Trophoblast cell (in vitro differentiated cells and primary cell): ENCODE measurements around the gene RBM19.

Source experiments
- DNase-seq, 2 donors: peaks; one replicate each; pipeline ENCODE4 v3.0.0-alpha.2; 2016
- H2AFZ ChIP-seq: 2 replicates; pipeline ENCODE4 v1.6.1; 2013; ENCODE audit warnings: low read length, moderate library complexity, mild to moderate bottlenecking; ENCODE audit not compliant: insufficient read depth, poor library complexity
- H2AK5ac ChIP-seq: 2 replicates; pipeline ENCODE4 v1.6.1; 2013; ENCODE audit warnings: mild to moderate bottlenecking, low read length
- H2BK120ac ChIP-seq: 2 replicates; pipeline ENCODE4 v1.6.1; 2013; ENCODE audit warnings: low read length, mild to moderate bottlenecking, moderate library complexity; ENCODE audit not compliant: insufficient read depth, poor library complexity
- H2BK12ac ChIP-seq: 2 replicates; pipeline ENCODE4 v1.6.1; 2013; ENCODE audit warnings: mild to moderate bottlenecking, low read length, moderate library complexity
- H2BK5ac ChIP-seq: 2 replicates; pipeline ENCODE4 v1.6.1; 2013; ENCODE audit warnings: low read length, low read depth, moderate library complexity, mild to moderate bottlenecking; ENCODE audit not compliant: poor library complexity
- H3K14ac ChIP-seq: 2 replicates; pipeline ENCODE4 v1.6.1; 2013; ENCODE audit warnings: mild to moderate bottlenecking, low read length
- H3K18ac ChIP-seq: 2 replicates; pipeline ENCODE4 v1.6.1; 2013; ENCODE audit warnings: mild to moderate bottlenecking, low read length
- H3K23ac ChIP-seq: 2 replicates; pipeline ENCODE4 v1.6.1; 2013; ENCODE audit warnings: low read length
- H3K27ac ChIP-seq: 2 replicates; pipeline ENCODE4 v1.5.1; 2013; ENCODE audit warnings: low read depth, mild to moderate bottlenecking, inconsistent platforms, low read length, moderate library complexity
- H3K27me3 ChIP-seq: 2 replicates; pipeline ENCODE4 v1.6.1; 2013; ENCODE audit warnings: inconsistent platforms, mild to moderate bottlenecking, low read length, moderate library complexity; ENCODE audit not compliant: insufficient read depth
- H3K36me3 ChIP-seq, 2 experiments: 1 replicate in 1 of 2; 2 replicates in 1 of 2; pipeline ENCODE4 v1.6.1; 2013; ENCODE audit warnings: low read length in 2 of 2, mild to moderate bottlenecking in 2 of 2, moderate library complexity in 1 of 2; ENCODE audit not compliant: insufficient read depth in 2 of 2, control insufficient read depth in 1 of 2
- H3K4ac ChIP-seq: 2 replicates; pipeline ENCODE4 v1.6.1; 2013; ENCODE audit warnings: low read depth, mild to moderate bottlenecking, low read length, moderate library complexity
- H3K4me1 ChIP-seq, 2 experiments: 1 replicate in 1 of 2; 2 replicates in 1 of 2; pipeline ENCODE4 v1.6.1; 2013; ENCODE audit warnings: low read length in 2 of 2, mild to moderate bottlenecking in 2 of 2, moderate library complexity in 1 of 2; ENCODE audit not compliant: insufficient read depth in 2 of 2, control insufficient read depth in 1 of 2
- H3K4me2 ChIP-seq: 2 replicates; pipeline ENCODE4 v1.6.1; 2013; ENCODE audit warnings: inconsistent platforms, mild to moderate bottlenecking, low read length, moderate library complexity
- H3K4me3 ChIP-seq: 2 replicates; pipeline ENCODE4 v1.5.1; 2013; ENCODE audit warnings: mild to moderate bottlenecking, low read depth, low read length, inconsistent platforms
- H3K79me1 ChIP-seq: one replicate; pipeline ENCODE4 v1.6.1; 2013; ENCODE audit warnings: low read length
- H3K79me2 ChIP-seq: 2 replicates; pipeline ENCODE4 v1.6.1; 2013; ENCODE audit warnings: low read length, mild to moderate bottlenecking; ENCODE audit not compliant: control insufficient read depth, insufficient read depth, poor library complexity
- H3K9ac ChIP-seq: 2 replicates; pipeline ENCODE4 v1.6.1; 2013; ENCODE audit warnings: mild to moderate bottlenecking, low read length
- H3K9me3 ChIP-seq: 2 replicates; pipeline ENCODE4 v1.6.1; 2013; ENCODE audit warnings: low read depth, mild to moderate bottlenecking, control low read depth, inconsistent platforms, low read length; ENCODE audit not compliant: insufficient read depth
- H4K12ac ChIP-seq: 2 replicates; pipeline ENCODE4 v1.6.1; 2013; ENCODE audit warnings: low read depth, mild to moderate bottlenecking, low read length, moderate library complexity
- H4K8ac ChIP-seq: 2 replicates; pipeline ENCODE4 v1.6.1; 2013; ENCODE audit warnings: low read depth, mild to moderate bottlenecking, low read length, moderate library complexity
- H4K91ac ChIP-seq: one replicate; pipeline ENCODE4 v1.6.1; 2013; ENCODE audit warnings: low read depth, mild to moderate bottlenecking, low read length, moderate library complexity
- WGBS: extraction: QIAGEN DNeasy Blood & Tissue Kit; methylation state at CpG from one replicate; pipeline ENCODE4 v1.1.7; 2013; ENCODE audit warnings: missing lambda C conversion rate; ENCODE audit not compliant: insufficient read length, insufficient coverage; ENCODE audit errors: extremely low coverage; 5-methylcytosine and 5-hydroxymethylcytosine counted together

Gene RBM19

GRCh38 chr12:113845900-113846674 lies 120.0 kb downstream of the RBM19 start:
- Histone ChIP-seq H3K23ac (no peak overlapping the region), H3K4ac (no peak overlapping the region), H3K27ac (no peak overlapping the region), H3K4me3 (no peak overlapping the region), H3K79me2 (no peaks in the 10 kb centered on the region), H3K79me1 (no peaks in the 10 kb centered on the region), H3K14ac (no peak overlapping the region), H4K12ac (no peak overlapping the region), H3K9me3 (no peaks in the 10 kb centered on the region), H3K4me1 (no peaks in the 10 kb centered on the region), H2AFZ (no peak overlapping the region), H2BK5ac (no peak overlapping the region), H4K91ac (no peak overlapping the region), H3K4me2 (no peak overlapping the region), H3K36me3 (peaks cover 0 to 8% of the 10 kb centered on the region in 2 experiments), H4K8ac (no peak overlapping the region), H3K18ac (no peak overlapping the region), H2BK120ac (no peak overlapping the region), H3K9ac (no peak overlapping the region), H2AK5ac (no peak overlapping the region), H2BK12ac (no peak overlapping the region), H3K27me3 (no peaks in the 10 kb centered on the region)
- WGBS: no CpG with 5 or more reads among the region's 10 CpGs
- DNase-seq: no peak

- no peak for DNase-seq
- H3K27me3 ChIP-seq: no peaks in the 10 kb centered on the region
- no peaks in the 10 kb centered on the region for H3K79me2 ChIP-seq
- H3K9ac ChIP-seq: no peak overlapping the region
- no peaks in the 10 kb centered on the region for H3K4me1 ChIP-seq
- H3K4me2 ChIP-seq: no peak overlapping the region
- no peak overlapping the region for H2BK120ac ChIP-seq
- H2AK5ac ChIP-seq: no peak overlapping the region
- no peak overlapping the region for H4K91ac ChIP-seq
- H3K36me3 ChIP-seq: peaks cover 0 to 8% of the 10 kb centered on the region in 2 experiments
- no peak overlapping the region for H3K18ac ChIP-seq
- H3K4me3 ChIP-seq: no peak overlapping the region
- H3K9me3 ChIP-seq: no peaks in the 10 kb centered on the region
- no peak overlapping the region for H2BK12ac ChIP-seq
- no peak overlapping the region for H3K4ac ChIP-seq
- no peaks in the 10 kb centered on the region for H3K79me1 ChIP-seq
- WGBS: no CpG with 5 or more reads among the region's 31 CpGs
- H2BK5ac ChIP-seq: no peak overlapping the region
- H4K8ac ChIP-seq: no peak overlapping the region
- H3K14ac ChIP-seq: no peak overlapping the region
- H3K23ac ChIP-seq: no peak overlapping the region
- H3K27ac ChIP-seq: no peak overlapping the region
- no peak overlapping the region for H2AFZ ChIP-seq
- H4K12ac ChIP-seq: no peak overlapping the region
These were observed 121.5 kb downstream of the RBM19 start for GRCh38 chr12:113844495-113845210.

GRCh38 chr12:113842699-113843098 lies 123.4 kb downstream of the RBM19 start:
- no peaks in the 10 kb centered on the region for H3K4me1 ChIP-seq
- no peak overlapping the region for H2AFZ ChIP-seq
- H2BK5ac ChIP-seq: no peak overlapping the region
- H3K27me3 ChIP-seq: no peaks in the 10 kb centered on the region
- H2BK120ac ChIP-seq: no peak overlapping the region
- no peak overlapping the region for H3K14ac ChIP-seq
- no peak overlapping the region for H3K9ac ChIP-seq
- H4K91ac ChIP-seq: no peak overlapping the region
- H3K79me2 ChIP-seq: no peaks in the 10 kb centered on the region
- no peak overlapping the region for H4K8ac ChIP-seq
- no peak overlapping the region for H3K4ac ChIP-seq
- no peak overlapping the region for H2BK12ac ChIP-seq
- no peak overlapping the region for H4K12ac ChIP-seq
- DNase-seq: no peak
- H3K36me3 ChIP-seq: peaks cover 0 to 8% of the 10 kb centered on the region in 2 experiments
- peaks cover 3% of the 10 kb centered on the region for H3K9me3 ChIP-seq
- no peak overlapping the region for H3K4me3 ChIP-seq
- H3K23ac ChIP-seq: no peak overlapping the region
- no peak overlapping the region for H3K18ac ChIP-seq
- no peaks in the 10 kb centered on the region for H3K79me1 ChIP-seq
- H2AK5ac ChIP-seq: no peak overlapping the region
- H3K4me2 ChIP-seq: no peak overlapping the region
- no CpG with 5 or more reads among the region's 4 CpGs for WGBS
- no peak overlapping the region for H3K27ac ChIP-seq

- Histone ChIP-seq H2AFZ (no peak overlapping the region), H3K36me3 (peaks cover 0 to 8% of the 10 kb centered on the region in 2 experiments), H2BK12ac (no peak overlapping the region), H2BK120ac (no peak overlapping the region), H2AK5ac (no peak overlapping the region), H3K14ac (no peak overlapping the region), H3K9me3 (peaks cover 3% of the 10 kb centered on the region), H3K9ac (no peak overlapping the region), H3K79me2 (no peaks in the 10 kb centered on the region), H2BK5ac (no peak overlapping the region), H3K4me2 (no peak overlapping the region), H4K91ac (no peak overlapping the region), H3K27me3 (no peaks in the 10 kb centered on the region), H3K4me1 (no peaks in the 10 kb centered on the region), H3K79me1 (no peaks in the 10 kb centered on the region), H3K18ac (no peak overlapping the region), H3K4me3 (no peak overlapping the region), H4K12ac (no peak overlapping the region), H3K4ac (no peak overlapping the region), H4K8ac (no peak overlapping the region), H3K27ac (no peak overlapping the region), H3K23ac (no peak overlapping the region)
- WGBS: no CpG with 5 or more reads among the region's 3 CpGs
- DNase-seq: no peak
These were observed 124.3 kb downstream of the RBM19 start for GRCh38 chr12:113841786-113842185.
